ENCODE measurements around the gene EPS8L2.

DNA sequence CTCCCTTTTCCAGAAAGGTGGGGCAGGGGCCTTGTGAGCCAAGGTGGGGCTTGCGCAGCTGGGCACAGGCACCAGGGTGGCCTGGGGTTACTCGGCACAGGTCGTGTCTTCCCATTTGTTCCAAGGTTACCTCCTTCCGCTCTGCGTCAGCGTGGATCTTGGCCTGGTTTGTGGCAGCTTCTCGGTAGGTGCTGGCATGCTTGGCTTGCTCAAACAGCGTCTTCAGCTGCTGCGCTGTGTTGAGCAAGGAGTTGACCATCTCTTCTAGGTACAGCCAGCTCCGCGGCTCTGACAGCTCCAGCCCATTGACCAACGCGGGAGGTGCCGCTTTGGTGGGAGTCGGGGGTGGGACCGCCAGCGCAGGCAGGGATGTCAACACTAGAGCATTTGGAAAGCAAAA lies 31.6 kb upstream of the EPS8L2 start:
- TF ChIP-seq, protein P1, sequence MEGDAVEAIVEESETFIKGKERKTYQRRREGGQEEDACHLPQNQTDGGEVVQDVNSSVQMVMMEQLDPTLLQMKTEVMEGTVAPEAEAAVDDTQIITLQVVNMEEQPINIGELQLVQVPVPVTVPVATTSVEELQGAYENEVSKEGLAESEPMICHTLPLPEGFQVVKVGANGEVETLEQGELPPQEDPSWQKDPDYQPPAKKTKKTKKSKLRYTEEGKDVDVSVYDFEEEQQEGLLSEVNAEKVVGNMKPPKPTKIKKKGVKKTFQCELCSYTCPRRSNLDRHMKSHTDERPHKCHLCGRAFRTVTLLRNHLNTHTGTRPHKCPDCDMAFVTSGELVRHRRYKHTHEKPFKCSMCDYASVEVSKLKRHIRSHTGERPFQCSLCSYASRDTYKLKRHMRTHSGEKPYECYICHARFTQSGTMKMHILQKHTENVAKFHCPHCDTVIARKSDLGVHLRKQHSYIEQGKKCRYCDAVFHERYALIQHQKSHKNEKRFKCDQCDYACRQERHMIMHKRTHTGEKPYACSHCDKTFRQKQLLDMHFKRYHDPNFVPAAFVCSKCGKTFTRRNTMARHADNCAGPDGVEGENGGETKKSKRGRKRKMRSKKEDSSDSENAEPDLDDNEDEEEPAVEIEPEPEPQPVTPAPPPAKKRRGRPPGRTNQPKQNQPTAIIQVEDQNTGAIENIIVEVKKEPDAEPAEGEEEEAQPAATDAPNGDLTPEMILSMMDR (conservative IDR thresholded peaks at IDR 0.05): no peak
- no peak for TF ChIP-seq ZFX (IDR thresholded peaks at IDR 0.05)
